Measurements from ENCODE around the gene ANKRD22.

DNA sequence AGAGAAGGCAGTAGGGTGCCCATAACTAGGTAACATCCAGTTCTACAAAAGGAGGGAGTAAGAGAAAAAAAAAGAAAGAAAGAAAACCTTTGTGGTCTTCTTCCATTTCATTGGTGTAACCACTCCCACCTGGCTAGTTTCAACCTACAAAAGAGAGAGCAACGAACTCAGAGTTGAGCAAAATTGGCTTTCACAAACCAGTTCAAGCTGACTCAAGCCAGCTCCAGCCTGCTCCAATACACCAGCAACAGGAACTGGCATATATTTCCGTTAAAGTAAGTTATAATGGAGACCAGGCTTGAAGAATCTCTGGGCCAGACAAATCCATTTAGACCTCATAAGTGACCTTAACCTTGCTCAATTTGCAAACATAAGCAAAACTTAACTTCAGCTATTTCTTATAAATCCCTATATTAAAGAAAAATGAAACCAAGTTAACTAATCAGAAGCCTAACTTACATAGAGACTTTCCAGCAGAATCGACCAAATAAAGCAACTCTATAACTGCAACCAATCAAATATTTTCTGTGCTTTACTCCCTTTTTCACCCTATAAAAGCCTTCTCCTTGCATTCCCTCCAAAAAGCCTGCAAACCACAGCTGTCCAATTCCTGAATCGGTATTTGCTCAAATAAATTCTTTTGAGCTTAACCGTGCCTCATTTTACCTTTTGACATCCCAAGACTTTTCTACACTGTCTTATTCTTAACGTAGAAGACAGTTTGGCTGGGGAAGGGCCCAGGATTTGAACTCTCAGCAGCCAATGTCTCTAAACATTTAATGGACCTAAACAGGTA lies 10.1 kb downstream of the ANKRD22 start:
- TF ChIP-seq SNAI2 (CRISPR knock-in tag; IDR thresholded peaks at IDR 0.05) (no peak), ZNF70 (CRISPR knock-in tag; IDR thresholded peaks at IDR 0.05) (no peak), ARNTL (CRISPR knock-in tag; IDR thresholded peaks at IDR 0.05; ENCODE audit: borderline replicate concordance, low read depth) (no peak), PPARA (CRISPR knock-in tag; IDR thresholded peaks at IDR 0.05; ENCODE audit: borderline replicate concordance) (no peak), GLIS3 (CRISPR knock-in tag; IDR thresholded peaks at IDR 0.05) (no peak), ZFP3 (CRISPR knock-in tag; IDR thresholded peaks at IDR 0.05) (no peak), RARB (CRISPR knock-in tag; IDR thresholded peaks at IDR 0.05) (no peak), TOX (CRISPR knock-in tag; IDR thresholded peaks at IDR 0.05; ENCODE audit: borderline replicate concordance) (no peak), ZFP30 (CRISPR knock-in tag; IDR thresholded peaks at IDR 0.05) (no peak)
- TF ChIP-seq, protein P1, sequence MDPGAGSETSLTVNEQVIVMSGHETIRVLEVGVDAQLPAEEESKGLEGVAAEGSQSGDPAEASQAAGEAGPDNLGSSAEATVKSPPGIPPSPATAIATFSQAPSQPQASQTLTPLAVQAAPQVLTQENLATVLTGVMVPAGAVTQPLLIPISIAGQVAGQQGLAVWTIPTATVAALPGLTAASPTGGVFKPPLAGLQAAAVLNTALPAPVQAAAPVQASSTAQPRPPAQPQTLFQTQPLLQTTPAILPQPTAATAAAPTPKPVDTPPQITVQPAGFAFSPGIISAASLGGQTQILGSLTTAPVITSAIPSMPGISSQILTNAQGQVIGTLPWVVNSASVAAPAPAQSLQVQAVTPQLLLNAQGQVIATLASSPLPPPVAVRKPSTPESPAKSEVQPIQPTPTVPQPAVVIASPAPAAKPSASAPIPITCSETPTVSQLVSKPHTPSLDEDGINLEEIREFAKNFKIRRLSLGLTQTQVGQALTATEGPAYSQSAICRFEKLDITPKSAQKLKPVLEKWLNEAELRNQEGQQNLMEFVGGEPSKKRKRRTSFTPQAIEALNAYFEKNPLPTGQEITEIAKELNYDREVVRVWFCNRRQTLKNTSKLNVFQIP (CRISPR knock-in tag; IDR thresholded peaks at IDR 0.05; ENCODE audit: borderline replicate concordance, low read depth): no peak
- TF ChIP-seq, protein P2, sequence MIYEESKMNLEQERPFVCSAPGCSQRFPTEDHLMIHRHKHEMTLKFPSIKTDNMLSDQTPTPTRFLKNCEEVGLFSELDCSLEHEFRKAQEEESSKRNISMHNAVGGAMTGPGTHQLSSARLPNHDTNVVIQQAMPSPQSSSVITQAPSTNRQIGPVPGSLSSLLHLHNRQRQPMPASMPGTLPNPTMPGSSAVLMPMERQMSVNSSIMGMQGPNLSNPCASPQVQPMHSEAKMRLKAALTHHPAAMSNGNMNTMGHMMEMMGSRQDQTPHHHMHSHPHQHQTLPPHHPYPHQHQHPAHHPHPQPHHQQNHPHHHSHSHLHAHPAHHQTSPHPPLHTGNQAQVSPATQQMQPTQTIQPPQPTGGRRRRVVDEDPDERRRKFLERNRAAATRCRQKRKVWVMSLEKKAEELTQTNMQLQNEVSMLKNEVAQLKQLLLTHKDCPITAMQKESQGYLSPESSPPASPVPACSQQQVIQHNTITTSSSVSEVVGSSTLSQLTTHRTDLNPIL (CRISPR knock-in tag; IDR thresholded peaks at IDR 0.05; ENCODE audit: low read depth): no peak

Data from SK-N-SH treated with all-trans-retinoic acid at 6 μM for 48 hours (cell line).